ENCODE results near the gene CD14.
A peak's percentile ranks its signal among the peaks of the same experiment; 100 is the strongest.
"Not testable (repeated sequence)": the region's sequence is repeated elsewhere in the genome, so short reads cannot be mapped to it uniquely, and the experiment has no call there.

The CD14 gene
- total RNA-seq = 0 to 1.1 (median 0.23) reads per million in 4 experiments

GRCh38 chr5:140633021-140633471 is at the start of gene CD14:
TSS of gene CD14 (minus strand) at chr5:140633175. CDS start at chr5:140633071, 104 bp downstream.
- no peak for DNase-seq

- no peak for DNase-seq
These were observed 46.0 kb upstream of the CD14 start for GRCh38 chr5:140678993-140679392.

GRCh38 chr5:140677947-140678346 is 45.0 kb upstream of the CD14 start:
- DNase-seq = no peak

- no peak for DNase-seq
These were observed 41.7 kb upstream of the CD14 start for GRCh38 chr5:140674629-140675028.

- no peak for DNase-seq
These were observed 41.2 kb upstream of the CD14 start for GRCh38 chr5:140674211-140674610.

- no peak for DNase-seq
These were observed 40.4 kb upstream of the CD14 start, which contains the start of gene DND1 for GRCh38 chr5:140673187-140673976. TSS of gene DND1 (minus strand) at chr5:140673576. CDS start at chr5:140673542, 34 bp downstream.

- DNase-seq = no peak
These were observed 39.6 kb upstream of the CD14 start for GRCh38 chr5:140672455-140673186.

GRCh38 chr5:140671472-140672125 is 38.6 kb upstream of the CD14 start:
- no peak for DNase-seq

GRCh38 chr5:140671035-140671434 is 38.1 kb upstream of the CD14 start:
- not testable (repeated sequence) for DNase-seq

- peak; percentile 93 for DNase-seq
These were observed 31.6 kb upstream of the CD14 start, which contains the start of gene WDR55 for GRCh38 chr5:140664359-140665119. TSS of gene WDR55 (plus strand) at chr5:140664904. CDS start at chr5:140664913, 9 bp downstream.

GRCh38 chr5:140664030-140664358 is 31.0 kb upstream of the CD14 start:
- DNase-seq = no peak

GRCh38 chr5:140660371-140660770 is 27.4 kb upstream of the CD14 start:
- not testable (repeated sequence) for DNase-seq

- DNase-seq = no peak
These were observed 25.9 kb upstream of the CD14 start for GRCh38 chr5:140658870-140659269.

GRCh38 chr5:140647042-140647419 is 14.1 kb upstream of the CD14 start:
- DNase-seq = no peak

GRCh38 chr5:140642718-140643117 is 9.7 kb upstream of the CD14 start:
- DNase-seq = no peak

GRCh38 chr5:140641716-140642115 is 8.7 kb upstream of the CD14 start:
- DNase-seq = no peak

GRCh38 chr5:140639148-140639981 is 6.4 kb upstream of the CD14 start, which contains the start of gene TMCO6:
TSS of gene TMCO6 (plus strand) at chr5:140639451. CDS start at chr5:140639528, 77 bp downstream.
- DNase-seq = peak; percentile 94

- not testable (repeated sequence) for DNase-seq
These were observed 5.8 kb upstream of the CD14 start for GRCh38 chr5:140638898-140639147.

GRCh38 chr5:140637371-140638100 is 4.6 kb upstream of the CD14 start:
- DNase-seq = no peak

- DNase-seq = no peak
These were observed 2.6 kb upstream of the CD14 start for GRCh38 chr5:140635291-140636257.
